Activated CD4-positive, alpha-beta memory T cell treated with anti-CD3 and anti-CD28 coated beads, Interleukin-2, amount 10 ng/mL, durations not matched to agents 7 days and 5 days (primary cell): ENCODE results near the gene BHMT. TPM values are rescaled to one million over a fixed set of nuclear protein-coding genes. Genes with fewer than 3 reads are reported as not detected.
"Not testable (repeated sequence)": the region's sequence is repeated elsewhere in the genome, so short reads cannot be mapped to it uniquely, and the experiment has no call there.

Experiments
- CTCF ChIA-PET: fragments of 350-600 bp; sonication (Branson Sonifier 250); formaldehyde crosslinking; loops from one replicate; lab custom pipeline; 2021; ENCODE audit warnings: antibody characterized with exemption, inconsistent platforms; lab: Charles Lee
- POLR2A ChIA-PET: fragments of 350-600 bp; sonication (Branson Sonifier 250); formaldehyde crosslinking; loops from one replicate; lab custom pipeline; 2021; ENCODE audit warnings: antibody characterized with exemption; lab: Charles Lee
- DNase-seq: peaks from one replicate; pipeline ENCODE4 v3.0.0-alpha.2; 2020
- H3K27ac Mint-ChIP-seq: one replicate; pipeline ENCODE4 v1.8.0; 2021; ENCODE audit warnings: mild to moderate bottlenecking, mixed read lengths
- H3K27me3 Mint-ChIP-seq: one replicate; pipeline ENCODE4 v1.8.0; 2021; ENCODE audit warnings: mixed read lengths
- H3K36me3 Mint-ChIP-seq: one replicate; pipeline ENCODE4 v1.8.0; 2021; ENCODE audit warnings: low read depth, mixed read lengths
- H3K4me1 Mint-ChIP-seq: one replicate; pipeline ENCODE4 v1.8.0; 2021; ENCODE audit warnings: mixed read lengths
- H3K4me3 Mint-ChIP-seq: one replicate; pipeline ENCODE4 v1.8.0; 2021; ENCODE audit warnings: mild to moderate bottlenecking, mixed read lengths
- H3K9me3 Mint-ChIP-seq: one replicate; pipeline ENCODE4 v1.8.0; 2021; ENCODE audit warnings: mixed read lengths
- total RNA-seq, 2 experiments: library from RNA; stranded (reverse); gene quantifications; one replicate each; pipeline ENCODE4 v1.2.3, GENCODE V29; 2021

The BHMT gene
- total RNA-seq, 2 experiments from 2014 or later, result not detected

- no peaks in the 10 kb centered on the region for H3K4me1 Mint-ChIP-seq
- H3K27me3 Mint-ChIP-seq, result peaks cover 12% of the 10 kb centered on the region
- H3K36me3 Mint-ChIP-seq, result no peaks in the 10 kb centered on the region
- H3K4me3 Mint-ChIP-seq, result no peak overlapping the region
- CTCF ChIA-PET, result interaction anchor here (1.1 kb wide), 1 partner anchor 24 kb away, joined by 4 read pairs; no protein-coding TSS in a partner anchor
- no peaks in the 10 kb centered on the region for H3K9me3 Mint-ChIP-seq
- H3K27ac Mint-ChIP-seq, result no peak overlapping the region
- DNase-seq, result no peak
- POLR2A ChIA-PET, result no interaction called here
Measured at GRCh38 chr5:79157305-79157704, 45.7 kb downstream of the BHMT start.

- CTCF ChIA-PET, result interaction anchor here (1.8 kb wide), 1 partner anchor 29 kb away, joined by 8 read pairs; no protein-coding TSS in a partner anchor
- H3K27me3 Mint-ChIP-seq, H3K36me3 Mint-ChIP-seq, H3K9me3 Mint-ChIP-seq, H3K4me1 Mint-ChIP-seq, H3K4me3 Mint-ChIP-seq, POLR2A ChIA-PET, DNase-seq, H3K27ac Mint-ChIP-seq: not testable (repeated sequence)
Measured at GRCh38 chr5:79161647-79162046, 50.0 kb downstream of the BHMT start.

GRCh38 chr5:79168031-79168430 is 56.4 kb downstream of the BHMT start:
- ChIA-PET CTCF (no interaction called here), POLR2A (no interaction called here)
- no peak for DNase-seq
- H3K27me3 Mint-ChIP-seq, result no peaks in the 10 kb centered on the region
- H3K36me3 Mint-ChIP-seq, result no peaks in the 10 kb centered on the region
- H3K27ac Mint-ChIP-seq, result no peak overlapping the region
- H3K4me1 Mint-ChIP-seq, result peaks cover 2% of the 10 kb centered on the region
- no peaks in the 10 kb centered on the region for H3K9me3 Mint-ChIP-seq
- no peak overlapping the region for H3K4me3 Mint-ChIP-seq

- ChIA-PET CTCF (no interaction called here), POLR2A (no interaction called here)
- H3K27me3 Mint-ChIP-seq, result no peaks in the 10 kb centered on the region
- H3K4me3 Mint-ChIP-seq, result no peak overlapping the region
- H3K27ac Mint-ChIP-seq, result no peak overlapping the region
- H3K9me3 Mint-ChIP-seq, result no peaks in the 10 kb centered on the region
- peaks cover 2% of the 10 kb centered on the region for H3K4me1 Mint-ChIP-seq
- no peak for DNase-seq
- no peaks in the 10 kb centered on the region for H3K36me3 Mint-ChIP-seq
Measured at GRCh38 chr5:79170661-79171060, 59.1 kb downstream of the BHMT start.

GRCh38 chr5:79171635-79172245 is 60.1 kb downstream of the BHMT start:
- Mint-ChIP-seq H3K9me3 (no peaks in the 10 kb centered on the region), H3K4me3 (no peak overlapping the region), H3K27me3 (no peaks in the 10 kb centered on the region), H3K27ac (no peak overlapping the region), H3K36me3 (no peaks in the 10 kb centered on the region), H3K4me1 (peaks cover 2% of the 10 kb centered on the region)
- ChIA-PET CTCF (no interaction called here), POLR2A (no interaction called here)
- no peak for DNase-seq

- Mint-ChIP-seq H3K4me3 (no peak overlapping the region), H3K36me3 (no peaks in the 10 kb centered on the region), H3K27me3 (no peaks in the 10 kb centered on the region), H3K9me3 (no peaks in the 10 kb centered on the region), H3K4me1 (peaks cover 2% of the 10 kb centered on the region), H3K27ac (no peak overlapping the region)
- POLR2A ChIA-PET, result no interaction called here
- CTCF ChIA-PET, result no interaction called here
- no peak for DNase-seq
Measured at GRCh38 chr5:79172269-79172668, 60.7 kb downstream of the BHMT start.

GRCh38 chr5:79173626-79174025 is 62.0 kb downstream of the BHMT start:
- ChIA-PET CTCF (no interaction called here), POLR2A (no interaction called here)
- H3K36me3 Mint-ChIP-seq, result no peaks in the 10 kb centered on the region
- peaks cover 2% of the 10 kb centered on the region for H3K4me1 Mint-ChIP-seq
- no peak overlapping the region for H3K4me3 Mint-ChIP-seq
- no peak overlapping the region for H3K27ac Mint-ChIP-seq
- H3K27me3 Mint-ChIP-seq, result no peaks in the 10 kb centered on the region
- no peaks in the 10 kb centered on the region for H3K9me3 Mint-ChIP-seq
- DNase-seq, result no peak

- H3K4me3 Mint-ChIP-seq, H3K27me3 Mint-ChIP-seq, H3K4me1 Mint-ChIP-seq, POLR2A ChIA-PET, DNase-seq, H3K27ac Mint-ChIP-seq, CTCF ChIA-PET, H3K9me3 Mint-ChIP-seq, H3K36me3 Mint-ChIP-seq: not testable (repeated sequence)
Measured at GRCh38 chr5:79180449-79180848, 68.8 kb downstream of the BHMT start.

- H3K4me1 Mint-ChIP-seq, result no peaks in the 10 kb centered on the region
- no peak overlapping the region for H3K4me3 Mint-ChIP-seq
- H3K9me3 Mint-ChIP-seq, result no peaks in the 10 kb centered on the region
- no peaks in the 10 kb centered on the region for H3K27me3 Mint-ChIP-seq
- H3K36me3 Mint-ChIP-seq, result no peaks in the 10 kb centered on the region
- no peak for DNase-seq
- POLR2A ChIA-PET, result no interaction called here
- CTCF ChIA-PET, result no interaction called here
- no peak overlapping the region for H3K27ac Mint-ChIP-seq
Measured at GRCh38 chr5:79181419-79182022, 69.9 kb downstream of the BHMT start.

Other genes with a start within 250 kb of the BHMT start
- 10 to 100 TPM; 10.5 to 11.1 TPM for gene ARSB, start 126.5 kb upstream of the BHMT start, total RNA-seq
- gene DMGDH, start 42.1 kb upstream of the BHMT start, total RNA-seq, result under 1 TPM; 0.23 to 0.30 TPM
- gene BHMT2, start 42.0 kb upstream of the BHMT start, total RNA-seq, result not detected
- 1 to 10 TPM; 8.5 to 9.0 TPM for gene JMY, start 124.3 kb downstream of the BHMT start, total RNA-seq